RCC 7860 (cell line): ENCODE results near the gene LSAMP.
"Not testable (repeated sequence)": the region's sequence is repeated elsewhere in the genome, so short reads cannot be mapped to it uniquely, and the experiment has no call there.

Experiments
- DNase-seq: peaks from one replicate; pipeline ENCODE4 v3.0.0-alpha.2; 2015; ENCODE audit warnings: low spot score
- FAIRE-seq: peaks from 2 replicates; lab custom pipeline; 2012; peaks lifted over from hg19 to GRCh38; lab: Jason Lieb, UNC

LSAMP gene

DNA sequence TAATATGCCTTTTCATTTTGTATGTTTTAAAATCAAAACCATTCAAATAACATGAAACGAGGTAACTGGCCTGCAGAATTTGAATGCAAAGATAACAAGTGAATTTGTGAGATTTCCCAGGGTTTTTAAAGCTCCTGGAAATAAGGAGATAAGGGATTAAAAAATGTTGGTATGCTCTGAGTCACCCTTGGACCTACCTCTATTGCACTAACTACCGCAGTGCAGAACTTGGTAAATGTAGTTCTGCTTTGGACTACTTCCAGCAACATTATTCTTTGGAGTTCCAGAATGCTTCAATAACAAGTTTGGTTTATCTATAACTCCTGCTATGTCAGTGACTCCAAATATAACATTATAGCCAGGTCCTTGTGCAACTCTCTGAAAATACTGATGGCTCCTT, 620.2 kb downstream of the LSAMP start:
- DNase-seq (peak; percentile 32), FAIRE-seq (peak; percentile 84)

DNA sequence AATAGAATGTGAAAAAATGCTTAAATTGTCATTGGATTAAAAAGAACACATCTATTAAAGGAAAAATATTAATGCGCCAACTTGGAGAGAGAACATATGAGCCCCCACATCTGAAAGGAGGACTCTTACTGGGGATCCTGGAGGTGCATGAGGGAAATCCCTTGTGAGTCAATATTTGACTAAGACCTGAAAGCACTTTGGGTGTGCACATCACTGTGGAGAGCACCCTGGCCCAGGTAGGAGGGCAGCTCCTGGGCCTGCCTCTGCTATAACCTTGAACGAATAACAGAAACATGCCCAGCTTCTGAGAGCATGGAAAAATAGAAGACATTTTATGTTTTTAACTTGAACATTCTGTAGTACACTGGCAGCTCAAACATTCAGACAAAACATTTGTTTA, 622.2 kb downstream of the LSAMP start:
- no peak for DNase-seq
- FAIRE-seq = no peak

DNA sequence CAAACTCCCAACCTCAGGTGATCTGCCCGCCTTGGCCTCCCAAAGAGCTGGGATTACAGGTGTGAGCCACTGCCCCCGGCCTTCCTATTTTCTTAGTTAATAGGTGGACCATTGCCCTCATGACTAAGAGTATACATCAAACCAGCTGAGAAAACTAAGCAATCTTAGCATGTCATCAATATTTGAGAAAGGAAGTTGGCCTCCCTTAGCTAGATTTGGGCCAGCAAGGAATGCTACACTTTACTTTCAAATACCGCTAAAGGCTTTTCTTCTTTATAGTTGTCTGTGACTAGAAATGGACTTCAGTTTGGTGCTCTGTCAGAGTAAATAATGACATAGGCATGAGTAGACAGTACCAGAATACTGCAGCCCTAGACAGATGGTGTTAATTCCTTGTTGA, 622.7 kb downstream of the LSAMP start:
- no peak for FAIRE-seq
- no peak for DNase-seq

DNA sequence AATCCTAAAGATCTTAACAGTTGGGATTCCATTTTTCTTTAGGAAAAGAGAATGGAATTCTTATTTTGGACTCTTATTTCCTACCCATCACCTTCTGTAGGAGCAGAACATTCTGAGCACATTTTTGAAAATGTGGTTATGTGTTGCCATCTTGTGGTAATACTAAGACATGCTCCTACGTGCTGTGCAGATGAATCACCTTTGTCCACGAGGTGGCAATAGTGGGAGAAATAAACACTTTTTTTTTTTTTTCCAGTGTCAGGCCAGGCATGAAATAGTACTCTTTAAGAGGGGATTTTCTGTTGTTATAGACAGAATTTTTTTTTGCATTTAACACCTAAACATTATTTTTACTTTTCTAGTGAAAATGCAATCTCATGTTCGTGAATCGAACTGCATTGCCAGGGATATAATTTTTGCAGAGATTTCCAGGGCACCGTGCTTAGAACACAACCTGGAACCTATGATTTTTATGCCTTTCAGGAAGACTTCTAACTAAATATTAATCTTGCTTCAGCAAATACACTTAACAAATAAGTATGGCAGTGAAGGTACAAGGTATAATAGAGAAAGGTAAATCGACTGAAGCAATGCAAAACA, 625.4 kb downstream of the LSAMP start:
- FAIRE-seq = peak; percentile 90

DNA sequence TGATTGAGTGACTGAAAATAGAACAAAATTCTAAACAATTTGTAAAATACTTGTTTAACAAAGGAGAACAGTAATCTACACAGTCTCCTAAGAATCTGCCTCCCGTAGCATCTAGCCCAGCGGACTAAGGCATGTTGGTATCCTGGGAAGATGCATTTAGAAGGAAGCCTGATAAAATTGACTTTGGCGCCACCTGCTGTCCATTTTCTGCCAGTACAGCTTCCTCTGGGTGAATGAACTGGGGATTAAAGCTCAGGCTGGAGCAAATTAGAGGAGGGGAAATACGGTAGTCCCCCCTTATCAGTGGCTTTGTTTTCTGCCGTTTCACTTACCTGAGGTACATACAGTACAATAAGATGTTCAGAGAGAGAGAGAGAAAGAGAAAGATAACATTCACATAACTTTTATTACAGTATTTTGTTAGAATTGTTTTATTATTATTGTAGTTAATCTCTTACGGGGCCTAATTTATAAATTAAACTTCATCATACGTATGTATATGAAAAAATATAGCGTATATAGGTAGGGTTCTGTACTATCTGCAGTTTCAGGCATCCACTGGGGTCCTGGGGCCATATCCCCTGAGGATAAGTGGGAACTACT, 630.4 kb downstream of the LSAMP start:
- FAIRE-seq (peak; percentile 76), DNase-seq (peak; percentile 44)

More for the DNA sequence above, 625.4 kb downstream of the LSAMP start:
- peak; percentile 68 for DNase-seq

DNA sequence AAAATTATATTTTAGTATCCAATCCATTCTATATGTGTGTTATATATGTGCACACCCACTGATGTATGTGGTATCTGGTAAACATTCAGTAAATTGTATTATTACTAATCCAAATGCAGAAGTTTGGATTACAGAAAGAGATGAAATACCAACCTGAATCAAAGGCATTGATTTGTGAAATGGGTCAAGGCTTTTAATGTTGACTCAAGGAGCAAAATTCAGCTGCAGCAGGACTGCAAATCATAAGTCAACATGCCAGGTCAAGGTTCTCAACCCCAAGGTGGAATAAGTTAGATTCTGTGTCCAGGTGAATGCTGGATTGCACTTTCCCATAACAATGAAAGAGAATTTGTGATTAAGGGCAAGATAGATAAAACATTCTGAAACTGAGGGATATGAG, 631.3 kb downstream of the LSAMP start:
- no peak for DNase-seq
- no peak for FAIRE-seq

DNA sequence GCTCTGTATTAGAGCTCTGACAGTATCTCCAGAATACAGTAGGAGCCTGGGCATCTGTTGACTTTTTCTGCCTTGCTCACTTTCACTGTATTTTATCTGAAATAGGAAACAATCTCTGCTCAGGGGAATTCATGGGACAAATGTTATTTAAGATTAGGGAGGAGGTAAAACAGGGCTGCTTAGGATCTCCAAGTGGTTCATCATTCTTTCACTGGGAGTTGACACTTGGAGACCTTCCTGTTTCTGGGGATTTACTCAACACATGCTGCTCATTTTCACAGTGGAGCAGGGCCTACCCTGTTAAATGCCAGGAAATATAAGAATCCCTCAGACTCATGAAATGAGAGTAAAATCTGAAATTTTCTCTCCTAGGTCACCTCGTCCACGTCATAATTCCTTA, 636.5 kb downstream of the LSAMP start:
- DNase-seq (no peak), FAIRE-seq (no peak)

DNA sequence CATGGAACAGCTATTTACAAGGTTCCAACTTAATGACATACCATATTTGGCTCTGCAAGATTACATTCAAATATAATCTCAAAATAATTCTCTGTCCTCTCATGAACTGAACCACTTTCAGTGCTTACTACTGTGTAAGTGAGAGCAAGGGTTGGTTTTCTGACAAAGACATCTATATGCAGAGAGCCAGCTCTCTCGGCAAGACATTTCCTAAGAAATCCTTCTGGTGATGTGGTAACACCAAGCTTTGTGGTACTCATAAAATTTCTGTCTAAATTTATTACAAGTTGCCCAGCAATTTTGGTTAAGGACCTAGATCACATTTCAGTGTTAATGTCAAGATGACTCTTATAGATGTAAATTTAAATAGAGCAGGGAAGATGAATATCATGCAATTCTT, 637.0 kb downstream of the LSAMP start:
- DNase-seq (no peak), FAIRE-seq (no peak)

DNA sequence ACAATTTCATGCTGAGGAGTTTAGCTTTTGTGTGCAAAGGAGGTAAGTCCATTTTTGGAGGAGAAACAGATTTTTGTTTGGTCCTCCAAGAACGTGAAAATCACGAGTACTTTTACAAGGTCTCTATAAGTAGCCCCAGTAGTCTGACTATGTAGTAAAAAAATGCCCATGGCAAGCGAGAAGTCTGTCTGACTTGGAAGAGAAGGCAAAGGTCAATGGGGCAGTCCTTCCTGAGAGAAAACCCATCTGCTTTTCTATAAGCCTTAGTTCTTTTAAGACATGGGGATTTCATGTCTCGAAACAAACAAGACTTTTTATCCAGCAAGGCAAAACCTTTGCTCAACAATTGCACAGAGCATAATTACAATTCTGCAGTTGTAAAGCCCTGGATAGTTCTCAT, 638.8 kb downstream of the LSAMP start:
- DNase-seq (no peak), FAIRE-seq (no peak)

DNA sequence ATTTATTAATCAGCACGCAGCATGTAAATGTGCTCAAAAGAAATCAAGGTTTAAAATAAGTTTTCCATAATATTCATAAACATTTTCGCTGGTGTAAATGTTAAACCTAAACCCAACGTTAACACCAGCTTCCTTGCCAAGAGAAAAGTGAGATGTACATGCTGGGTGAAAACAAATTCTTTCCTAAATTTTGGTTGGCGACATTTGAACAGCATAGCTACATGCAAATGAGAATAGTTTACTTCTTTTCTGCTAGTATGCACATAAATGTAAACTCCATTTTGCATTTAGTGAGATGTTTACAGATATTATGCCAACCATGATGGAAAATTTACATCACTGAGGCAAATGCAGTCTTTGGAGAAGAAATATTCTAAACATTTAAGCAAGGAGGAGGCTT, 639.8 kb downstream of the LSAMP start:
- DNase-seq = no peak
- no peak for FAIRE-seq

DNA sequence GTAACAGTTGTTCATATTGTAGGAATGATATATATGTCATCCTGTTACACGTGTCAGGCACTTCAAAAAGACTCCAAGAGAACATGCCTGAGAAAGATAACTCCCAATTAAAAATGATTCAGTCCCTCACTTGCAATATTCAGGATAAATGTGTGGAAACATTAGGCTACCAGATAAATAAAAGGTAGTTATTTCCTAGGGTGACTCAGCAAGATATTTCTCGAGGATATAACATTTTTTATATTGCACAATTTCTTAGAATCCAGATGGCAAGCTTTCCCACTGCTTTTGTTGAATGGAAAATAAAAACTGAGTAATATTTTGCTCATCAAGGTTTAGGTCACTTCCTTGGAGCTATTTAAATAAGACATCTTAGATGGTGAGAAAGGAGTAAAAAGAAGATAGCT, 640.6 kb downstream of the LSAMP start:
- peak; percentile 49 for FAIRE-seq
- peak; percentile 61 for DNase-seq

DNA sequence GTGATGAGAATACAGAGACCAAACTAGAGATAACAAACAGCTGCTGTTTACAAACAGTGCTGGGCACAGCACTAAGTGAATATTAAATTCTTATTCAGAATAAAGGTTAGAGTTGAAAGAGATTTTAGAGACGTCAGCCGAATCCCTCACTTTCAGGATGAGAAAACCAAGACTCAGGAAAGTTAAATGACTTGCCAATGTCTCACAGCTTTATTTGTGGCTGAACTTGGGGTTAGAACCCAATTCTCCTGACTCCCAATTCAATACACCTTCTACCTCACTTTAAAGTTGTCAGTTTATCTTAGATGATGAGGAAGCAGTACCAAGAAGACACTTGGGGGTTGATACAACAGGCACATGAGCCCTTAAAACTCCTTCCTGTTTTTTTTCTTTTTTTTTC, 641.1 kb downstream of the LSAMP start:
- DNase-seq (no peak), FAIRE-seq (no peak)

DNA sequence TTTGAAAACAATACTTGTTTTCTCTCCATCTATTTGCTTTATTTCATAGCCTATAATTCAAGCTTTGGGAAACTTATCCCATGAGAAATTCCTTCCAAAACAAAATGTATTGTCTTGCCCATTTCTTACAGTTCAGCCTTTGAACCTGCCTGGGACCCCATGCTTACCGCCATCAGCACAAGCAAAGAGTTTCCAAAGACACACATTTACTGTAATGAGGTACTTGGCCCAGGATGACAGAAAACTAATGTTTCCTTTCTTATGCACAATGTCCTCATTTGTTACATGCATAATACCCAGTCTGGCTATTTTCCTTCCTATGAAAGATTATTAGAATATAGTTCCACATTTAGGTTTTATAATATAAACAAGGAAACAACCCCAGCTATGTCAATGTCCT, 641.6 kb downstream of the LSAMP start:
- DNase-seq (no peak), FAIRE-seq (no peak)

DNA sequence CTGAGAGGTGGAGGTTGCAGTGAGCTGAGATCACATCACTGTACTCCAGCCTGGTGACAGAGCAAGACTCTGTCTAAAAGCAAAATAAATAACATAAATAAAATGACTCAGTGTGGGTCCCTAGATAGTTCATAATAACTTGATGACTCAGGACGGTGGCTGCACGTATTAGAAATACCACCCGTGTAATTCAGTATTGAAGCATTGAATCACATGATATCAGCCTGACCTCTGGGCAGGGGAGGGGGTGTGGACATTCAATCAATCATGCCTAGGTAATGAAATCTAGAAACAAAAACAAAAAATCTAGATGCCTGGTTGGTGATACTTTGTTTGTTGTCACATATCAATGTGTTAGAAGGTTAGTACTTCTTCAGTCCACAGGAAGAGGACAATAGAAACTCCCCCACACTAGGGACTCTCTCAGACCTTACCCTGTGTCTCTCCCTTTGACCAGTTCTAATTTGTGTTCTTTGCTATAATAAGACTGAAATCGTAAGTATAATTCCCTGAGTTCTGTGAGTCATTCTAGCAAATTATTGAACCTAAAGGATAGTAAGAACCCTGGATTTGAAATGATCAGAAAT, 644.7 kb downstream of the LSAMP start:
- FAIRE-seq = no peak
- peak; percentile 92 for DNase-seq

DNA sequence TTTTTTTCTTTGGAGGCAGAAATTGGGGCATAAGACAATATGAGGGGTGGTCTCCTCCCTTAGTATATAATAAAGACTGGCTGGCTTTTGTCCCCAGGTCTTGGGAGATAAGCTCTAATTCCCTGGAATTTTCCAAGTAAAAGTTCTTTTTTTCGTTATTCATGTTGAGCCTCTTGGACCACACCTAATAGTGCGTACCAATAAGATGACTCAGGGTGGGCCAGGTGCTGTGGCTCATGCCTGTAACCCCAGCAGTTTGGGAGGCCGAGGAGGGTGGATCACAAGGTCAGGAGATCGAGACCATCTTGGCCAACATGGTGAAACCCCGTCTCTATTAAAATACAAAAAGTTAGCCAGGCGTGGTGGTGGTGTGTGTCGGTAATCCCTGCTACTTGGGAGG, 645.2 kb downstream of the LSAMP start:
- DNase-seq, FAIRE-seq: not testable (repeated sequence)

DNA sequence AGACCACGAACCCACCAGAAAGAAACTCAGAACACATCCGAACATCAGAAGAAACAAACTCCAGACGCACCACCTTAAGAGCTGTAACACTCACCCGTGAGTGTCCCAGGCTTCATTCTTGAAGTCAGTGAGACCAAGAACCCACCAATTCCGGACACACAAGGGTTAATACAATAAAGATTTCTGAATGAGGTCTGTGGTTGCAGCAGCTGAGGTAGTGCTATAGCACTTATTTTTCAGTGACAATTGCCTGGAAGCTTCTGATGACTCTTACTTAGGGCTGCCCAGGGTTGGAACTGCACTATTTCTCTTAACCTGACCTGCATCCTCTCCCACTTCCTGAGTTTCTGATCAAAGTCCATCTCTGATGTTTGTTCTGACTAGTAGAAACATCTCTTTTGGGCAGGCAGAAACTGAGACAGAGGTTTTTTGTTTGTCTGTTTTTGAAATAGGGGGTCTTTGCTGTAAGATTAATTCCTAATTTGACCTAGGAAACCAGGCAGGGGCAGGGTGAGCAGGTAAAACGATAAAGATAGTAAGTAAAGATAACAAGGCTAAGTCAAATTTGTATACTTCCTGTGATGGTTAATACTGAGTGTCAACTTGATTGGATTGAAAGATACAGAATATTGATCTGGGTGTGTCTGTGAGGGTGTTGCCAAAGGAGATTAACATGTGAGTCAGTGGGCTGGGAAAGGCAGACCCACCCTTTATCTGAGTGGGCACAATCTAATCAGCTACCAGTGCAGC, 652.9 kb downstream of the LSAMP start:
- DNase-seq = peak; percentile 93
- FAIRE-seq = peak; percentile 83

DNA sequence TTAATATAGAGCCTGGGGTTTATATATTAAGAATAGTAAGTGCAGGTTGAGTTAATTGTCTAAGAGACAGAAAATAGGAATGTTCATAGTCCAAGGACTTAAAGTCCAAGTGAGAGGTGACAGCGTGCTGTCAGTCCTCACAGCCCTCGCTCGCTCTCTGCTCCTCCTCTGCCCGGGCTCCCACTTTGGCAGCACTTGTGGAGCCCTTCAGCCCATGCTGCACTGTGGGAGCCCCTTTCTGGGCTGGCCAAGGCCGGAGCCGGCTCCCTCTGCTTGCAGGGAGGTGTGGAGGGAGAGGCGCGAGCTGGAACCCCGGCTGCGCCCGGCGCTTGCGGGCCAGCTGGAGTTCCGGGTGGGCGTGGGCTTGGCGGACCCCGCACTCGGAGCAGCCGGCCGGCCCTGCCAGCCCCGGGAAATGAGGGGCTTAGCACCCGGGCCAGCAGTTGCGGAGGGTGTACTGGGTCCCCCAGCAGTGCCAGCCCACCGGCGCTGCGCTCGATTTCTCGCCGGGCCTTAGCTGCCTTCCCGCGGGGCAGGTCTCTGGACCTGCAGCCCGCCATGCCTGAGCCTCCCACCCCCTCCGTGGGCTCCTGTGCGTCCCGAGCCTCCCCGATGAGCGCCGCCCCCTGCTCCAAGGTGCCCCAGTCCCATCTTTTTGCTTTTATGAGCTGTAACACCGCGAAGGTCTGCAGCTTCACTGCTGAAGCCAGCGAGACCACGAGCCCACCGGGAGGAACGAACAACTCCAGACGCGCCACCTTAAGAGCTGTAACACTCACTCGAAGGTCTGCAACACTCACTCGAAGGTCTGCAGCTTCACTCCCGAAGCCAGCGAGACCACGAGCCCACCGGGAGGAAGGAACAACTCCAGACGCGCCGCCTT, 653.8 kb downstream of the LSAMP start:
- FAIRE-seq, DNase-seq: not testable (repeated sequence)

DNA sequence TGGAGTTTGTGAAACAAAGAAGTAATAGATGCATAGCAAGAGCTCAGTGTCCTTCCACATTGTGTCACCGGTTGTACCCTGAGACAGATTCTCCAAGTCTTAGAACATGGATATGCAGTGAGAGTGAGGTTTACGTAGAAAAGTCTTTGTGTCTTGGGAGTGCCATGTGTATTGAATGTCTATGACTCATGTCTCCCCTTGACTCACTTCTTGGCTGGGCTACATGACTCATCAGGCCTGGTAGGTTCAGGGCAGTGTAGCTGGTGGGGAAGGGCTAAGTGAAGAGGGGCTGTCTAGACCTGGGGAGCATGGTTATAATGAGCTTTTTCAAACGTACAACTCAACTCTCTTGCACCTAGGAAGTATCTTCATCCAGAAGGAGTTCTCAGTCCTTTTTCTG, 654.5 kb downstream of the LSAMP start:
- DNase-seq = peak; percentile 99

DNA sequence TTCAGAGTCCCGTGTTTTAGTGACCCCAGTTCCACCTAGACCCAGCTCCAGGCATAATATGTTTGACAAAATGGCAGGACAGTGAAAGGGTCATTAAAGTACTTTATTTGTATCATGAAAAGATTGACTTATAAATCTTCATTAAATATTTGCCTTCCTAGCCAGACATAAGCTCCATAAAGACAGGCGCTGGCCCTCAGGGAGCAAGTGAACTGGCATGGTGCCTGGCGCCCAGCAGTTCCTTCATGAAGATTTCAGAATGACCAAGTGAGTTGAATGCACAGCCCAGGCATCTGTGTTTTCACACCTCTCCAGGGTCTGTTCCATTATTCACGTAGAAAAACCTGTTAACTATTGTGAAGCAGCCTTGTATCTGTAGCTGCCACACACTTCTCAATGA, 655.8 kb downstream of the LSAMP start:
- FAIRE-seq (no peak), DNase-seq (no peak)

More for the DNA sequence above, 654.5 kb downstream of the LSAMP start:
- FAIRE-seq = peak; percentile 89

DNA sequence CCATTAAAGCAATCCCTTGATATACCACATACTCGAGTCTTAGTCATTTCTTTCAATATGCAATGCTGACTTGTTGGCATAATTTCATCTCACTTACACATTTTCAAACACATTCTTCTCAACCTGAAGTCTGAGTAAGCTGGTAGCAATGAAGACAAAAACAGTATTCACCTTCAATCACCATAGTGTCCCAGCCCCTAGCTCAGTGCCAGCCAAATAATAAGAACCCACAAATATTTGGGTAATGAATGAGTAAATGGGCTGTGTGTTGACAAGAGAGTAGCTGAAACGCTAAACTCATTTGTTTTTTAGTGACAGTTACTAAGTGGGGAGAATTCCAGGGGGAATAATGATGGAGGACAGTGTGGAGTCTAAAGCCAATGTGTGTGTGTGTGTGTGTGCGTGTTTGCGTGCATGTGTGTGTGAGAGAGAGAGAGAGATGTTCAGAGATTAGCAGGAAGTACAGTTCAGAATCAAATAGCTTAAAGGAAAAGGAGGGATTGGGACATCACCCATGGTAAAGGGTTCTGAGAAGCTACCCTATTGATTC, 656.3 kb downstream of the LSAMP start:
- FAIRE-seq (peak; percentile 91), DNase-seq (peak; percentile 97)
